Activated CD4-positive, alpha-beta memory T cell treated with anti-CD3 and anti-CD28 coated beads for 36 hours (primary cell): ENCODE measurements around the gene NEDD8. TPM values are rescaled to one million over a fixed set of nuclear protein-coding genes. Genes with fewer than 3 reads are reported as not detected.

Source experiments
- CTCF ChIA-PET: fragments of 350-600 bp; sonication (Branson Sonifier 250); formaldehyde crosslinking; loops from one replicate; lab custom pipeline; 2021; ENCODE audit warnings: antibody characterized with exemption, inconsistent platforms; lab: Charles Lee
- POLR2A ChIA-PET: fragments of 350-600 bp; sonication (Branson Sonifier 250); formaldehyde crosslinking; loops from one replicate; lab custom pipeline; 2021; ENCODE audit warnings: antibody characterized with exemption; lab: Charles Lee
- DNase-seq: peaks from one replicate; pipeline ENCODE4 v3.0.0-alpha.2; 2020
- H3K27ac Mint-ChIP-seq: one replicate; pipeline ENCODE4 v1.8.0; 2021; ENCODE audit warnings: mixed read lengths
- H3K27me3 Mint-ChIP-seq: one replicate; pipeline ENCODE4 v1.8.0; 2021; ENCODE audit warnings: mixed read lengths
- H3K36me3 Mint-ChIP-seq: one replicate; pipeline ENCODE4 v1.8.0; 2021; ENCODE audit warnings: mixed read lengths
- H3K4me1 Mint-ChIP-seq: one replicate; pipeline ENCODE4 v1.8.0; 2021; ENCODE audit warnings: low read depth, mixed read lengths
- H3K4me3 Mint-ChIP-seq: one replicate; pipeline ENCODE4 v1.8.0; 2021; ENCODE audit warnings: mild to moderate bottlenecking, mixed read lengths
- H3K9me3 Mint-ChIP-seq: one replicate; pipeline ENCODE4 v1.8.0; 2021; ENCODE audit warnings: mixed read lengths
- intact Hi-C: fragments of 100-400 bp; cut with micrococcal nuclease; formaldehyde crosslinking; loops from one replicate; pipeline ENCODE4 v1.15.1; 2023
- total RNA-seq, 2 experiments: library from RNA; stranded (reverse); gene quantifications; one replicate each; pipeline ENCODE4 v1.2.3, GENCODE V29; 2021

Gene NEDD8
- total RNA-seq, 2 experiments from 2014 or later, result 202 to 213 TPM

- Mint-ChIP-seq H3K27me3 (no peaks in the 10 kb centered on the region), H3K27ac (peak overlapping the region; percentile 28), H3K36me3 (peaks cover 34% of the 10 kb centered on the region), H3K9me3 (no peaks in the 10 kb centered on the region), H3K4me1 (peaks cover 3% of the 10 kb centered on the region), H3K4me3 (no peak overlapping the region)
- POLR2A ChIA-PET, result interaction anchor here (0.6 to 3.5 kb wide), 2 partner anchors 9 to 43 kb away, joined by 3 to 12 read pairs; partner anchors contain the start of genes IPO4 and PSME1
- no peak for DNase-seq
- intact Hi-C loops, result no loop called here
- CTCF ChIA-PET, result interaction anchor here (3.5 kb wide), 1 partner anchor 18 kb away, joined by 14 read pairs; the partner anchor contains the start of gene IRF9
These were observed 53.6 kb downstream of the NEDD8 start for GRCh38 chr14:24178399-24179178.

DNA sequence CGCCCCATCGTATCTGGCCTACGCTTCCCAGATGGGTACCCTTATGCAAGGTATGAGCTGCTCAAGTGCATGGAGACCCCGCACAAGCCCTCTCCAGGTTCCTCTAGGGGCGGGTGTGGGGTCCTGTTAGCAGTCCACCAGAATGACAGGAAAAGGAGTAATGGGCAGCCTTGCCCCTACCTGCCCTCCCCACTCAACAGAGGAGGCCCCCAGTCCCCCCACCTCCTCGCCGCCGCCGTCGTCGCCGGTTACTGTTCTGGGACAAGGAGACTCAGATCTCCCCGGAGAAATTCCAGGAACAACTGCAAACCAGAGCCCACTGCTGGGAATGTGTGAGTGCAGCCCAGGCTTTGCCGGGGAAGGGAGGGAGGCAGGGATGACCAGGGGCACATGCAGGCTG is 54.3 kb downstream of the NEDD8 start:
- Mint-ChIP-seq H3K4me3 (no peak overlapping the region), H3K9me3 (no peaks in the 10 kb centered on the region), H3K27me3 (no peaks in the 10 kb centered on the region), H3K4me1 (peaks cover 3% of the 10 kb centered on the region), H3K36me3 (peaks cover 30% of the 10 kb centered on the region), H3K27ac (no peak overlapping the region)
- no peak for DNase-seq
- intact Hi-C loops, result no loop called here
- ChIA-PET CTCF (no interaction called here), POLR2A (interaction anchor here (1.1 to 3.5 kb wide), 2 partner anchors 9 to 16 kb away, joined by 3 to 12 read pairs; partner anchors contain the start of gene IPO4)

- Mint-ChIP-seq H3K9me3 (no peaks in the 10 kb centered on the region), H3K36me3 (peaks cover 24% of the 10 kb centered on the region), H3K27me3 (no peaks in the 10 kb centered on the region), H3K4me3 (no peak overlapping the region), H3K4me1 (peaks cover 4% of the 10 kb centered on the region), H3K27ac (no peak overlapping the region)
- DNase-seq, result no peak
- CTCF ChIA-PET, result no interaction called here
- POLR2A ChIA-PET, result interaction anchor here (1.1 to 3.5 kb wide), 2 partner anchors 10 to 15 kb away, joined by 3 to 12 read pairs; partner anchors contain the start of gene IPO4
- intact Hi-C loops, result no loop called here
These were observed 54.9 kb downstream of the NEDD8 start for GRCh38 chr14:24177041-24177825.

GRCh38 chr14:24176599-24176998 is 55.6 kb downstream of the NEDD8 start:
- Mint-ChIP-seq H3K4me1 (peaks cover 6% of the 10 kb centered on the region), H3K4me3 (no peak overlapping the region), H3K36me3 (peaks cover 24% of the 10 kb centered on the region), H3K27ac (no peak overlapping the region), H3K27me3 (no peaks in the 10 kb centered on the region), H3K9me3 (no peaks in the 10 kb centered on the region)
- ChIA-PET CTCF (no interaction called here), POLR2A (interaction anchor here (1.1 to 3.5 kb wide), 2 partner anchors 11 to 14 kb away, joined by 3 to 12 read pairs; partner anchors contain the start of gene IPO4)
- DNase-seq, result no peak
- intact Hi-C loops, result no loop called here

DNA sequence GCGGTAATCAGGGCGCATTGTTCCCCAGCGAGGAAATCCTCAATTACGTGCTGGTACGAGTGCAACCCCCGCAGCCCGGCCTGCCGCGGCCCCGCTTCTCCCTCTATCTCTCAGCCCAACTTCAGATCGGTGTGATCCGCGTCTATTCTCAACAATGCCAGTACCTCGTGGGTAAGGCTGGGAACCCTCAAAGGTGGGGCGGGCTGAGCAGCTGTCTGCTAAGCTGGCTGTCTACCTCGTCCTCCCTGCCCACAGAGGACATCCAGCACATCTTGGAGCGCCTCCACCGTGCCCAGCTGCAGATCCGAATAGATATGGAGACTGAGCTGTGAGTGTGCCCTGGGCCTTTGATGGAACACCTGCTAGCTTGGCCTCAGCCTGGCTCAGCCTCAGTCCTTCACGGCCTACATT is 59.3 kb downstream of the NEDD8 start:
- ChIA-PET CTCF (interaction anchor here (0.6 to 1.3 kb wide), 3 partner anchors 11 to 115 kb away, joined by 3 to 8 read pairs (median 5); partner anchors contain the start of gene IRF9), POLR2A (interaction anchor here (1.7 kb wide), 1 partner anchor 16 kb away, joined by 5 read pairs; the partner anchor contains the start of gene IPO4)
- DNase-seq, result no peak
- Mint-ChIP-seq H3K27ac (no peak overlapping the region), H3K27me3 (no peaks in the 10 kb centered on the region), H3K36me3 (peaks cover 24% of the 10 kb centered on the region), H3K4me1 (peaks cover 15% of the 10 kb centered on the region), H3K9me3 (no peaks in the 10 kb centered on the region), H3K4me3 (no peak overlapping the region)
- intact Hi-C loops, result no loop called here

- ChIA-PET CTCF (interaction anchor here (0.6 kb wide), 1 partner anchor 74 kb away, joined by 3 read pairs; no protein-coding TSS in a partner anchor), POLR2A (interaction anchor here (0.6 to 1.7 kb wide), 2 partner anchors 10 to 16 kb away, joined by 3 to 5 read pairs; partner anchors contain the start of gene IPO4)
- intact Hi-C loops, result no loop called here
- H3K4me3 Mint-ChIP-seq, result peak overlapping the region; percentile 68
- peak overlapping the region; percentile 7 for H3K27ac Mint-ChIP-seq
- H3K4me1 Mint-ChIP-seq, result peaks cover 19% of the 10 kb centered on the region
- DNase-seq, result no peak
- no peaks in the 10 kb centered on the region for H3K27me3 Mint-ChIP-seq
- no peaks in the 10 kb centered on the region for H3K9me3 Mint-ChIP-seq
- peaks cover 25% of the 10 kb centered on the region for H3K36me3 Mint-ChIP-seq
These were observed 59.8 kb downstream of the NEDD8 start for GRCh38 chr14:24172261-24172860.

GRCh38 chr14:24171422-24172260 is 60.5 kb downstream of the NEDD8 start, which contains the start of gene REC8:
Gene REC8, plus strand, starts transcription at chr14:24172080. Its CDS starts 473 bp downstream, at chr14:24172553.
- H3K27me3 Mint-ChIP-seq, result no peaks in the 10 kb centered on the region
- H3K27ac Mint-ChIP-seq, result peak within 1 kb of the TSS; percentile 61
- H3K4me3 Mint-ChIP-seq, result peak within 1 kb of the TSS; percentile 68
- peak; percentile 81 for DNase-seq
- H3K4me1 Mint-ChIP-seq, result peaks cover 22% of the 10 kb centered on the region
- H3K9me3 Mint-ChIP-seq, result no peaks in the 10 kb centered on the region
- peaks cover 23% of the 10 kb centered on the region for H3K36me3 Mint-ChIP-seq
- POLR2A ChIA-PET, result interaction anchor here (0.6 to 1.7 kb wide), 5 partner anchors 9 to 266 kb away, joined by 3 to 9 read pairs (median 4); partner anchors contain the start of genes IPO4 and IRF9
- CTCF ChIA-PET, result interaction anchor here (2.1 kb wide), 1 partner anchor 10 kb away, joined by 10 read pairs; the partner anchor contains the start of gene IRF9
- intact Hi-C loops, result no loop called here

DNA sequence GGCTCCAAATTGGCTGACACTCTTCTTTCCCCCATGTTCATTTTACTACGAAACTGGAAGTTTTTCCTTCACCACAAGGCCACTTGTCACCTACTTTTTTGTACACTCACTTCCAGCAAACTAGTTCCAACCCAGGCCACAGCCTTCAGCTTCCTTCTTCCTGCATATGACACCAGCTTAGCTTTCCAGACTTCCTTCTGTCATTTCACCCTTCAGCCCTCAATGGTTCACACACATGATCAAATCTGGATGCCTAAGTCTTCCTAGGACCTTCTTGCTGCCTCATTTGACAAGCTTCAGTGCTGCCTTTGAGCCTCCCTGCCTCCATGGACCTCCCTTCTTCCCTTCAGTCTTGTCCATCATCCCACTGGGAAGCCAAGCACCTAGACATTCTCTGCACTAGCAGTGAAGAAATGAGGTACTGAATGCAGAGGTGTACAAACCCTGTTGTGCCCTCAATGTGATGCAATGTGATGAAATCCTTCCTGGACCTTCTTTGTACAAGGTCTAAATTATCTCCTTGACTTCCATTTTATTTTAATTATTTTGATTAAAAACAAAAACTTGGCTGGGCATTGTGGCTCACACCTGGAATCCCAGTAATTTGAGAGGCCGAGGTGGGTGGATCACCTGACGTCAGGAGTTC is 64.6 kb downstream of the NEDD8 start:
- Mint-ChIP-seq H3K27ac (peak overlapping the region; percentile 47), H3K27me3 (no peaks in the 10 kb centered on the region), H3K36me3 (peaks cover 54% of the 10 kb centered on the region), H3K4me3 (no peak overlapping the region), H3K9me3 (no peaks in the 10 kb centered on the region), H3K4me1 (peaks cover 44% of the 10 kb centered on the region)
- intact Hi-C loops, result no loop called here
- DNase-seq, result no peak
- CTCF ChIA-PET, result no interaction called here
- POLR2A ChIA-PET, result interaction anchor here (0.6 kb wide), 1 partner anchor 11 kb away, joined by 3 read pairs; no protein-coding TSS in a partner anchor
